NOMO-1 treated with dmso at 0.1 percent for 144 hours (cell line): ENCODE data around the gene SOWAHA.
A peak's percentile ranks its signal among the peaks of the same experiment; 100 is the strongest.

ENCODE experiments used
- DNase-seq: peaks from one replicate; lab custom pipeline; 2025; ENCODE audit not compliant: unreplicated experiment; lab: John Stamatoyannopoulos, UW

SOWAHA gene

GRCh38 chr5:132825033-132825833, 12.1 kb downstream of the SOWAHA start:
- no peak for DNase-seq

- no peak for DNase-seq
Observed at GRCh38 chr5:132825834-132826391, 12.8 kb downstream of the SOWAHA start.

GRCh38 chr5:132826424-132827082, 13.5 kb downstream of the SOWAHA start:
- no peak for DNase-seq

GRCh38 chr5:132827943-132828673, 15.0 kb downstream of the SOWAHA start:
- no peak for DNase-seq

- DNase-seq = no peak
Observed at GRCh38 chr5:132828846-132829494, 15.9 kb downstream of the SOWAHA start.

- peak; percentile 44 for DNase-seq
Observed at GRCh38 chr5:132829742-132830435, 16.8 kb downstream of the SOWAHA start.

GRCh38 chr5:132830436-132831094, 17.5 kb downstream of the SOWAHA start, which contains the start of gene SHROOM1:
Gene SHROOM1 (minus strand): TSS chr5:132830647. CDS start chr5:132826140, 4,507 bp downstream.
- DNase-seq = no peak

GRCh38 chr5:132831095-132831860, 18.2 kb downstream of the SOWAHA start:
- no peak for DNase-seq

GRCh38 chr5:132832612-132833011, 19.5 kb downstream of the SOWAHA start:
- no peak for DNase-seq

GRCh38 chr5:132834057-132834456, 21.0 kb downstream of the SOWAHA start:
- no peak for DNase-seq

- no peak for DNase-seq
Observed at GRCh38 chr5:132836852-132837251, 23.8 kb downstream of the SOWAHA start.

- no peak for DNase-seq
Observed at GRCh38 chr5:132837868-132838267, 24.8 kb downstream of the SOWAHA start.

GRCh38 chr5:132838516-132839282, 25.6 kb downstream of the SOWAHA start:
- no peak for DNase-seq

- no peak for DNase-seq
Observed at GRCh38 chr5:132839426-132840301, 26.6 kb downstream of the SOWAHA start.

GRCh38 chr5:132840313-132840712, 27.2 kb downstream of the SOWAHA start:
- DNase-seq = no peak

GRCh38 chr5:132840896-132841295, 27.8 kb downstream of the SOWAHA start:
- no peak for DNase-seq

GRCh38 chr5:132841305-132841704, 28.2 kb downstream of the SOWAHA start:
- DNase-seq = no peak
